Cardiac muscle cell (in vitro differentiated cells and primary cell): Measurements from ENCODE around the gene C19orf85. TPM values are rescaled to one million over a fixed set of nuclear protein-coding genes. Genes with fewer than 3 reads are reported as not detected.

Experiments used
- DNase-seq, 2 donors: peaks; one replicate each; pipeline versions ENCODE4 v3.0.0 to v3.0.0-alpha.2; 2010 to 2017; ENCODE audit warnings: low read depth in 1 of 2, low spot score in 1 of 2
- H3K27ac ChIP-seq: fragments of 200-600 bp; sonication (generic); 2 replicates; pipeline ENCODE4 v1.5.1; 2016
- H3K27me3 ChIP-seq: fragments of 200-600 bp; sonication (generic); 2 replicates; pipeline ENCODE4 v1.6.0; 2016; ENCODE audit warnings: control low read depth
- H3K36me3 ChIP-seq: fragments of 200-600 bp; sonication (generic); 2 replicates; pipeline ENCODE4 v1.5.1; 2016; ENCODE audit warnings: control low read depth
- H3K4me1 ChIP-seq: fragments of 200-600 bp; sonication (generic); 2 replicates; pipeline ENCODE4 v1.8.1; 2017; ENCODE audit warnings: low read depth, mild to moderate bottlenecking, mixed run types
- H3K4me3 ChIP-seq: fragments of 200-600 bp; sonication (generic); 2 replicates; pipeline ENCODE4 v1.5.1; 2016; ENCODE audit warnings: mild to moderate bottlenecking
- H3K9me3 ChIP-seq: fragments of 200-600 bp; sonication (generic); 2 replicates; pipeline ENCODE4 v1.5.1; 2017; ENCODE audit warnings: low read depth, mild to moderate bottlenecking, control low read depth
- polyA plus RNA-seq: library from polyadenylated mRNA; unstranded; fragments of >200 nt; fragmentation: Nextera tagmentation; extraction: Ambion mirVana; gene quantifications from 2 replicates; pipeline ENCODE4 v1.2.1, GENCODE V29; 2016
- total RNA-seq: library from RNA; depleted of rRNA; stranded (reverse); fragments of >200 nt; gene quantifications from 2 replicates; pipeline ENCODE4 v1.2.3, GENCODE V29; 2016
- TF ChIP-seq, protein P1 (sequence below): IDR thresholded peaks from 2 replicates; pipeline ENCODE4 v1.5.1; 2012; ENCODE audit warnings: low read depth, mild to moderate bottlenecking, low read length

Gene C19orf85
- total RNA-seq (not detected in 2 replicates), polyA plus RNA-seq (not detected in 2 replicates)

- no peak within 1 kb of the TSS for H3K4me3 ChIP-seq
- no peaks in the 10 kb centered on the region for H3K27me3 ChIP-seq
- TF ChIP-seq, protein P1, sequence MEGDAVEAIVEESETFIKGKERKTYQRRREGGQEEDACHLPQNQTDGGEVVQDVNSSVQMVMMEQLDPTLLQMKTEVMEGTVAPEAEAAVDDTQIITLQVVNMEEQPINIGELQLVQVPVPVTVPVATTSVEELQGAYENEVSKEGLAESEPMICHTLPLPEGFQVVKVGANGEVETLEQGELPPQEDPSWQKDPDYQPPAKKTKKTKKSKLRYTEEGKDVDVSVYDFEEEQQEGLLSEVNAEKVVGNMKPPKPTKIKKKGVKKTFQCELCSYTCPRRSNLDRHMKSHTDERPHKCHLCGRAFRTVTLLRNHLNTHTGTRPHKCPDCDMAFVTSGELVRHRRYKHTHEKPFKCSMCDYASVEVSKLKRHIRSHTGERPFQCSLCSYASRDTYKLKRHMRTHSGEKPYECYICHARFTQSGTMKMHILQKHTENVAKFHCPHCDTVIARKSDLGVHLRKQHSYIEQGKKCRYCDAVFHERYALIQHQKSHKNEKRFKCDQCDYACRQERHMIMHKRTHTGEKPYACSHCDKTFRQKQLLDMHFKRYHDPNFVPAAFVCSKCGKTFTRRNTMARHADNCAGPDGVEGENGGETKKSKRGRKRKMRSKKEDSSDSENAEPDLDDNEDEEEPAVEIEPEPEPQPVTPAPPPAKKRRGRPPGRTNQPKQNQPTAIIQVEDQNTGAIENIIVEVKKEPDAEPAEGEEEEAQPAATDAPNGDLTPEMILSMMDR = no peak
- no peak for DNase-seq
- H3K36me3 ChIP-seq = no peaks in the 10 kb centered on the region
- H3K27ac ChIP-seq = no peak within 1 kb of the TSS
- H3K9me3 ChIP-seq = no peaks in the 10 kb centered on the region
- H3K4me1 ChIP-seq = no peaks in the 10 kb centered on the region
Observed at GRCh38 chr19:55464662-55465054, at the start of gene C19orf85. Gene C19orf85, minus strand, starts transcription at chr19:55464751. Its CDS starts 197 bp downstream, at chr19:55464554.

DNA sequence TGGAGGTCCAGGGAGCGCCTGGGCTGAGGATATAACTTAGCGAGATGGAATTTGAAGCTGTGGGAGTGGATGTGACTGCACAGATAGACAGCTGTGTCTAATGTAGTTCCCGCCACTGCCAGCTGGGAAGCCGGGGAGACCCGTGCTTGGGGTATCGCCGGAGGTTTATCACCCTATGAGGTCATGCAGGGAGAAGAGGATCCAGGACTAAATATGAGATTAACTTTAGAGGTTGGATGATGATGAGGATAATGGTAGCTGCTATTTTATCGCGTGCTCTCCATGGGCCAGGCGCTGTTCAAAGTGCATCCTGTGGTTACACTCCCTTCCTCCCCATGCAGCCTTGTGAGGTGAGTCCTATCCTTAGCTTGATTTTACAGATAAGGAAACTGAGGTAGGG is 43.6 kb upstream of the C19orf85 start:
- Histone ChIP-seq H3K4me3 (no peak overlapping the region), H3K4me1 (no peaks in the 10 kb centered on the region), H3K9me3 (no peaks in the 10 kb centered on the region), H3K27me3 (peaks cover 4% of the 10 kb centered on the region), H3K27ac (no peak overlapping the region), H3K36me3 (no peaks in the 10 kb centered on the region)
- DNase-seq = no peak
- TF ChIP-seq, protein P1 = no peak

DNA sequence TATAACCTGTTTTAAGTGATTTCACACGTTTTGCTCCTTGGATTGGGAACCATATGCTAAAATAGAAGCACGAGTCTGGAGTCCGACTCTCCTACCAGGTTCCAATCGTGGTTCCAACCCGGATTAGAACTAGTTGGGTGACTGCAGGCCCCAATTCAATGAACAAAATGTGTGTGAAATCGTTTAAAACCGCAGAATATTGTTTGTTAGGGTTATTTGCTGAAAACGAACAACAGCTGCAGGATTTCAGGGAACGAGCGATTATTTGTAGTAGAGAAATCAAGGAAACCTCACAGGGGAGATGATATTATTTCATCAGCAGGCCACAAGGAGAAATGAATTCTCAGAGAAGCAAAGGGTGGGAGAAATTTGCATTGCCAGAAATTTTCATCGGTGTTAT is 40.4 kb upstream of the C19orf85 start:
- H3K4me3 ChIP-seq = no peak overlapping the region
- no peak overlapping the region for H3K27ac ChIP-seq
- no peaks in the 10 kb centered on the region for H3K4me1 ChIP-seq
- TF ChIP-seq, protein P1 = no peak
- no peaks in the 10 kb centered on the region for H3K9me3 ChIP-seq
- no peak for DNase-seq
- H3K27me3 ChIP-seq = peaks cover 4% of the 10 kb centered on the region
- H3K36me3 ChIP-seq = no peaks in the 10 kb centered on the region

DNA sequence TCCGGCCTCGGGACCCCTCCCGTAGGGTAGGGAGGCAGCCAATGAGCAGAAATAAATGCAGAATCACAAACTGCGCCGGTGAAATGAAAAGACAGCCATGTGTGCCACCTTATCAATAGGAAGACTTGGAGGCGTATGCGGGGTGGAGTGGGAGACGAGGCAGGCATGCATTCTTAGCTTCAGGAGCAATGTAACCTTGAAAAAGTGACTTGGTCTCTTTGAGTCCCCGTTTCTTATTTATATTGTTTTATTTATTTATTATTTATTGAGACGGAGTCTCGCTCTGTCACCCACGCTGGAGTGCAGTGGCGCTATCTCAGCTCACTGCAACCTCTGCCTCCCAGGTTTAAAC is 39.7 kb upstream of the C19orf85 start:
- H3K27me3 ChIP-seq = peaks cover 4% of the 10 kb centered on the region
- peak overlapping the region; percentile 24 for H3K4me3 ChIP-seq
- TF ChIP-seq, protein P1 = no peak

GRCh38 chr19:55503502-55504251 is 39.1 kb upstream of the C19orf85 start:
- Histone ChIP-seq H3K27me3 (peaks cover 4% of the 10 kb centered on the region), H3K4me3 (peak overlapping the region; percentile 24), H3K9me3 (no peaks in the 10 kb centered on the region), H3K27ac (no peak overlapping the region), H3K36me3 (no peaks in the 10 kb centered on the region), H3K4me1 (no peaks in the 10 kb centered on the region)
- DNase-seq = peak; percentile 93 to 95
- TF ChIP-seq, protein P1 = peak; percentile 95

More for the DNA sequence above, 39.7 kb upstream of the C19orf85 start:
- Histone ChIP-seq H3K9me3 (no peaks in the 10 kb centered on the region), H3K36me3 (no peaks in the 10 kb centered on the region), H3K4me1 (no peaks in the 10 kb centered on the region), H3K27ac (no peak overlapping the region)
- no peak for DNase-seq

GRCh38 chr19:55503157-55503501 is 38.6 kb upstream of the C19orf85 start:
- Histone ChIP-seq H3K36me3 (no peaks in the 10 kb centered on the region), H3K4me3 (no peak overlapping the region), H3K4me1 (no peaks in the 10 kb centered on the region), H3K27ac (no peak overlapping the region), H3K27me3 (peaks cover 4% of the 10 kb centered on the region), H3K9me3 (no peaks in the 10 kb centered on the region)
- no peak for DNase-seq
- TF ChIP-seq, protein P1 = no peak
